Loucy (cell line): Measurements from ENCODE around the gene DTNB.

Experiments
- EZH2phosphoT487 ChIP-seq: fragments of 200-600 bp; IDR thresholded peaks from 2 replicates; pipeline ENCODE4 v1.6.1; 2018; ENCODE audit warnings: antibody characterized with exemption, mild to moderate bottlenecking, moderate library complexity, borderline replicate concordance
- TF ChIP-seq, protein P1 (sequence below): fragments of 200-600 bp; sonication (generic); conservative IDR thresholded peaks from 2 replicates; pipeline ENCODE4 v1.5.1; 2014; ENCODE audit warnings: mild to moderate bottlenecking, antibody characterized with exemption, low read length

GRCh38 chr2:25363733-25364132 lies 309.6 kb downstream of the DTNB start:
- TF ChIP-seq, protein P1, sequence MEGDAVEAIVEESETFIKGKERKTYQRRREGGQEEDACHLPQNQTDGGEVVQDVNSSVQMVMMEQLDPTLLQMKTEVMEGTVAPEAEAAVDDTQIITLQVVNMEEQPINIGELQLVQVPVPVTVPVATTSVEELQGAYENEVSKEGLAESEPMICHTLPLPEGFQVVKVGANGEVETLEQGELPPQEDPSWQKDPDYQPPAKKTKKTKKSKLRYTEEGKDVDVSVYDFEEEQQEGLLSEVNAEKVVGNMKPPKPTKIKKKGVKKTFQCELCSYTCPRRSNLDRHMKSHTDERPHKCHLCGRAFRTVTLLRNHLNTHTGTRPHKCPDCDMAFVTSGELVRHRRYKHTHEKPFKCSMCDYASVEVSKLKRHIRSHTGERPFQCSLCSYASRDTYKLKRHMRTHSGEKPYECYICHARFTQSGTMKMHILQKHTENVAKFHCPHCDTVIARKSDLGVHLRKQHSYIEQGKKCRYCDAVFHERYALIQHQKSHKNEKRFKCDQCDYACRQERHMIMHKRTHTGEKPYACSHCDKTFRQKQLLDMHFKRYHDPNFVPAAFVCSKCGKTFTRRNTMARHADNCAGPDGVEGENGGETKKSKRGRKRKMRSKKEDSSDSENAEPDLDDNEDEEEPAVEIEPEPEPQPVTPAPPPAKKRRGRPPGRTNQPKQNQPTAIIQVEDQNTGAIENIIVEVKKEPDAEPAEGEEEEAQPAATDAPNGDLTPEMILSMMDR, result no peak
- TF ChIP-seq EZH2phosphoT487, result no peak
